Psoas muscle (tissue), 8 donors: ENCODE data around the gene TSHZ2. TPM values are rescaled to one million over a fixed set of nuclear protein-coding genes. Genes with fewer than 3 reads are reported as not detected.

Source experiments
- ATAC-seq, 4 donors: fragments of 200-7000 bp; cut with Tn5 transposase; one replicate each; pipeline ENCODE4 v1.9.1; 2020; ENCODE audit warnings: moderate library complexity in 3 of 4, mild to moderate bottlenecking in 2 of 4
- DNase-seq, 2 donors: peaks; one replicate each; pipeline ENCODE4 v3.0.0-alpha.2; 2020
- H3K27ac ChIP-seq: fragments of 200-600 bp; one replicate; pipeline ENCODE4 v1.8.0; 2022
- H3K27me3 ChIP-seq, 3 donors: fragments of 200-600 bp in 1 of 3; one replicate each; pipeline versions ENCODE4 v1.6.1 to v1.8.0; 2013 to 2022; ENCODE audit warnings: low read length in 2 of 3, mild to moderate bottlenecking in 2 of 3, moderate library complexity in 1 of 3; ENCODE audit not compliant: insufficient read depth in 3 of 3
- H3K36me3 ChIP-seq, 2 donors: fragments of 200-600 bp in 1 of 2; one replicate each; pipeline versions ENCODE4 v1.6.1 to v1.8.0; 2013 to 2022; ENCODE audit warnings: low read depth in 1 of 2, mild to moderate bottlenecking in 1 of 2, moderate library complexity in 1 of 2; ENCODE audit not compliant: insufficient read depth in 1 of 2
- H3K4me1 ChIP-seq: fragments of 200-600 bp; one replicate; pipeline ENCODE4 v1.8.0; 2022
- H3K4me3 ChIP-seq: fragments of 200-600 bp; one replicate; pipeline ENCODE4 v1.8.0; 2022; ENCODE audit warnings: mild to moderate bottlenecking
- H3K9me3 ChIP-seq: fragments of 200-600 bp; one replicate; pipeline ENCODE4 v1.8.0; 2022
- CTCF ChIP-seq: fragments of 200-600 bp; IDR thresholded peaks from one replicate; pipeline ENCODE4 v1.8.0; 2022; ENCODE audit warnings: antibody characterized with exemption
- WGBS, 3 donors: extraction: QIAGEN DNeasy Blood & Tissue Kit; methylation state at CpG; one replicate each; pipeline versions ENCODE4 v1.1.6 to v1.1.7; 2013; 5-methylcytosine and 5-hydroxymethylcytosine counted together
- intact Hi-C, 2 donors: fragments of 100-400 bp; cut with DNase I; formaldehyde crosslinking; loops; one replicate each; pipeline versions ENCODE4 v1.11.0 to v1.14.2; 2022
- polyA plus RNA-seq, 3 donors: library from polyadenylated mRNA; stranded (reverse); fragments of 200-250 nt; gene quantifications; one replicate each; pipeline ENCODE4 v1.2.3, GENCODE V29; 2013
- total RNA-seq, 4 donors: library from RNA; stranded (reverse); fragmentation: NEBNext Ultra II Directional in 2 of 4; extraction: Animal tissue kit (Norgen Biotek cat#: 25700) in 2 of 4; gene quantifications; one replicate each; pipeline versions ENCODE4 v1.2.1 to v1.2.4, GENCODE V29; 2021 to 2023
- donor health status: healthy with polysubstance abuse.
- donor health status: DM: no; HTN: no; CAD: no; lungs with moderate emphysema.
- donor health status: Bipolar disorder and iron deficiency.
- donor health status: healthy.
- donor health status: DM: yes; HTN: yes; CAD: no.
- donor health status: DM: no; HTN: no; CAD: no.
- donor health status: DM: no; HTN: no; CAD: no.
- donor health status: DM: yes; HTN: yes; CAD: no.

The TSHZ2 gene
- total and polyA plus RNA-seq, 7 donors, result 0.39 to 7.5 (median 1.9) TPM

- H3K9me3 ChIP-seq, result peaks cover 8% of the 10 kb centered on the region
- no peak for DNase-seq
- no peak for ATAC-seq
- WGBS, 3 donors, result 79 to 93% (median 83%) methylated on average over 2 of the region's 2 CpGs
- H3K27me3 ChIP-seq, result no peaks in the 10 kb centered on the region
- no peak for TF ChIP-seq CTCF
- H3K4me1 ChIP-seq, result no peaks in the 10 kb centered on the region
- no peak overlapping the region for H3K27ac ChIP-seq
- no peaks in the 10 kb centered on the region for H3K36me3 ChIP-seq
- intact Hi-C loops, result no loop called here
- H3K4me3 ChIP-seq, result no peak overlapping the region
Observed at GRCh38 chr20:53480913-53481312, 508.8 kb downstream of the TSHZ2 start.

GRCh38 chr20:53487461-53488200 is 515.5 kb downstream of the TSHZ2 start:
- no peaks in the 10 kb centered on the region for H3K36me3 ChIP-seq
- H3K27ac ChIP-seq, result no peak overlapping the region
- intact Hi-C loops, result no loop called here
- H3K27me3 ChIP-seq, result peaks cover 0 to 4% (median 0%) of the 10 kb centered on the region in 3 donors
- peaks cover 8% of the 10 kb centered on the region for H3K9me3 ChIP-seq
- no peak overlapping the region for H3K4me3 ChIP-seq
- no peak for TF ChIP-seq CTCF
- ATAC-seq, result no peak
- no peaks in the 10 kb centered on the region for H3K4me1 ChIP-seq
- DNase-seq, result no peak
- 39 to 48% (median 44%) methylated on average over 4 of the region's 4 CpGs for WGBS, 3 donors

GRCh38 chr20:53488775-53489272 is 516.7 kb downstream of the TSHZ2 start:
- no peak for ATAC-seq
- Histone ChIP-seq H3K4me1 (no peaks in the 10 kb centered on the region), H3K36me3 (no peaks in the 10 kb centered on the region), H3K27me3 (peaks cover 0 to 4% (median 0%) of the 10 kb centered on the region in 3 donors), H3K4me3 (no peak overlapping the region), H3K27ac (no peak overlapping the region), H3K9me3 (peaks cover under 1% of the 10 kb centered on the region)
- no peak for TF ChIP-seq CTCF
- WGBS, 3 donors, result 66 to 75% (median 68%) methylated on average over 6 of the region's 6 CpGs
- intact Hi-C loops, result no loop called here
- no peak for DNase-seq

- Histone ChIP-seq H3K27me3 (peaks cover 0 to 4% (median 0%) of the 10 kb centered on the region in 3 donors), H3K36me3 (no peaks in the 10 kb centered on the region), H3K9me3 (no peaks in the 10 kb centered on the region), H3K27ac (no peak overlapping the region), H3K4me3 (no peak overlapping the region), H3K4me1 (no peaks in the 10 kb centered on the region)
- ATAC-seq (no peak), DNase-seq (no peak)
- TF ChIP-seq CTCF, result no peak
- WGBS, 3 donors, result 90 to 94% (median 93%) methylated on average over 5 of the region's 5 CpGs
- intact Hi-C loops, result no loop called here
Observed at GRCh38 chr20:53489528-53489927, 517.4 kb downstream of the TSHZ2 start.
